SKM-1 treated with dmso at 0.1 percent for 144 hours (cell line): Measurements from ENCODE around the gene PRRX2.
"Not testable (repeated sequence)": the region's sequence is repeated elsewhere in the genome, so short reads cannot be mapped to it uniquely, and the experiment has no call there.

Experiments
- DNase-seq: peaks from one replicate; lab custom pipeline; 2025; ENCODE audit not compliant: unreplicated experiment; lab: John Stamatoyannopoulos, UW

Gene PRRX2

GRCh38 chr9:129653823-129654553 is 11.5 kb upstream of the PRRX2 start:
- no peak for DNase-seq

- DNase-seq: no peak
Measured at GRCh38 chr9:129654554-129655040, 10.8 kb upstream of the PRRX2 start.

- no peak for DNase-seq
Measured at GRCh38 chr9:129655154-129655553, 10.3 kb upstream of the PRRX2 start.

GRCh38 chr9:129655696-129656095 is 9.8 kb upstream of the PRRX2 start:
- DNase-seq: no peak

- DNase-seq: no peak
Measured at GRCh38 chr9:129656795-129657390, 8.6 kb upstream of the PRRX2 start.

- no peak for DNase-seq
Measured at GRCh38 chr9:129661029-129661428, 4.4 kb upstream of the PRRX2 start.

- DNase-seq: not testable (repeated sequence)
Measured at GRCh38 chr9:129662239-129662638, 3.2 kb upstream of the PRRX2 start.

GRCh38 chr9:129664746-129665388 is 580 bp upstream of the PRRX2 start:
- no peak for DNase-seq

- no peak for DNase-seq
Measured at GRCh38 chr9:129665814-129666520, 520 bp downstream of the PRRX2 start.

GRCh38 chr9:129666575-129666974 is 1.1 kb downstream of the PRRX2 start:
- no peak for DNase-seq

GRCh38 chr9:129667378-129667777 is 1.9 kb downstream of the PRRX2 start:
- no peak for DNase-seq

GRCh38 chr9:129667850-129668249 is 2.4 kb downstream of the PRRX2 start:
- no peak for DNase-seq

GRCh38 chr9:129669141-129669718 is 3.8 kb downstream of the PRRX2 start:
- DNase-seq: no peak

GRCh38 chr9:129669946-129670345 is 4.5 kb downstream of the PRRX2 start:
- DNase-seq: no peak

GRCh38 chr9:129671065-129671464 is 5.6 kb downstream of the PRRX2 start:
- no peak for DNase-seq

- no peak for DNase-seq
Measured at GRCh38 chr9:129671519-129671918, 6.1 kb downstream of the PRRX2 start.

GRCh38 chr9:129672702-129673101 is 7.3 kb downstream of the PRRX2 start:
- no peak for DNase-seq

- DNase-seq: no peak
Measured at GRCh38 chr9:129673602-129674001, 8.2 kb downstream of the PRRX2 start.

GRCh38 chr9:129674229-129674628 is 8.8 kb downstream of the PRRX2 start:
- no peak for DNase-seq

GRCh38 chr9:129675620-129676019 is 10.2 kb downstream of the PRRX2 start:
- no peak for DNase-seq

GRCh38 chr9:129676287-129676686 is 10.8 kb downstream of the PRRX2 start:
- DNase-seq: no peak
